H9 (cell line): ENCODE data around the gene DDAH2. TPM values are rescaled to one million over a fixed set of nuclear protein-coding genes. Genes with fewer than 3 reads are reported as not detected.

Experiments used
- DNase-seq: peaks from one replicate; pipeline ENCODE4 v3.0.0-alpha.2; 2017
- H2AFZ ChIP-seq: one replicate; pipeline ENCODE4 v1.6.1; 2013; ENCODE audit warnings: mild to moderate bottlenecking, low read length, control low read depth, moderate library complexity
- H2AK5ac ChIP-seq: 2 replicates; pipeline ENCODE4 v1.6.1; 2013; ENCODE audit warnings: low read length, control low read depth, mixed read lengths; ENCODE audit not compliant: insufficient read length
- H2BK120ac ChIP-seq: one replicate; pipeline ENCODE4 v1.6.1; 2013; ENCODE audit warnings: low read depth, mild to moderate bottlenecking, low read length, control low read depth, inconsistent platforms; ENCODE audit not compliant: poor library complexity, severe bottlenecking
- H2BK12ac ChIP-seq: 2 replicates; pipeline ENCODE4 v1.6.1; 2013; ENCODE audit warnings: low read length, control low read depth, mixed read lengths, low read depth; ENCODE audit not compliant: insufficient read length
- H2BK15ac ChIP-seq: 2 replicates; pipeline ENCODE4 v1.6.1; 2013; ENCODE audit warnings: low read depth, low read length, control low read depth
- H2BK20ac ChIP-seq: one replicate; pipeline ENCODE4 v1.6.1; 2013; ENCODE audit warnings: low read depth, mild to moderate bottlenecking, low read length, control low read depth, inconsistent platforms; ENCODE audit not compliant: poor library complexity, severe bottlenecking
- H2BK5ac ChIP-seq: 2 replicates; pipeline ENCODE4 v1.6.1; 2013; ENCODE audit warnings: low read length, control low read depth, mixed read lengths; ENCODE audit not compliant: insufficient read length
- H3K14ac ChIP-seq: 2 replicates; pipeline ENCODE4 v1.6.1; 2013; ENCODE audit warnings: low read length, control low read depth; ENCODE audit not compliant: insufficient read depth
- H3K18ac ChIP-seq: 2 replicates; pipeline ENCODE4 v1.6.1; 2013; ENCODE audit warnings: low read depth, mild to moderate bottlenecking, mixed read lengths, low read length, control low read depth; ENCODE audit not compliant: insufficient read length
- H3K23ac ChIP-seq: 2 replicates; pipeline ENCODE4 v1.6.1; 2013; ENCODE audit warnings: low read length, control low read depth, mixed read lengths, low read depth; ENCODE audit not compliant: insufficient read length
- H3K23me2 ChIP-seq: 2 replicates; pipeline ENCODE4 v1.6.1; 2013; ENCODE audit warnings: low read depth, mild to moderate bottlenecking, mixed read lengths, low read length, control low read depth; ENCODE audit not compliant: insufficient read length, poor library complexity, severe bottlenecking
- H3K27ac ChIP-seq: 2 replicates; pipeline ENCODE4 v1.5.1; 2013; ENCODE audit warnings: low read length, control low read depth, mixed read lengths, low read depth; ENCODE audit not compliant: insufficient read length
- H3K27me3 ChIP-seq: 2 replicates; pipeline ENCODE4 v1.6.1; 2013; ENCODE audit warnings: low read length, control low read depth, inconsistent platforms; ENCODE audit not compliant: insufficient read depth
- H3K4ac ChIP-seq: 2 replicates; pipeline ENCODE4 v1.6.1; 2013; ENCODE audit warnings: low read depth, mild to moderate bottlenecking, control low read depth, inconsistent platforms, low read length, moderate library complexity
- H3K4me1 ChIP-seq: 2 replicates; pipeline ENCODE4 v1.6.1; 2013; ENCODE audit warnings: low read length, control low read depth, inconsistent platforms; ENCODE audit not compliant: insufficient read depth
- H3K4me2 ChIP-seq: 2 replicates; pipeline ENCODE4 v1.6.1; 2013; ENCODE audit warnings: low read length, control low read depth, mixed read lengths; ENCODE audit not compliant: insufficient read length, insufficient read depth
- H3K56ac ChIP-seq: 2 replicates; pipeline ENCODE4 v1.6.1; 2013; ENCODE audit warnings: low read depth, mild to moderate bottlenecking, mixed read lengths, low read length, control low read depth; ENCODE audit not compliant: insufficient read length
- H3K79me1 ChIP-seq: 2 replicates; pipeline ENCODE4 v1.6.1; 2013; ENCODE audit warnings: low read depth, mild to moderate bottlenecking, moderate library complexity, low read length, control low read depth, inconsistent platforms; ENCODE audit not compliant: insufficient read depth, poor library complexity, severe bottlenecking
- H3K79me2 ChIP-seq: 2 replicates; pipeline ENCODE4 v1.6.1; 2013; ENCODE audit warnings: low read length, control low read depth, inconsistent platforms; ENCODE audit not compliant: insufficient read depth
- H3K9ac ChIP-seq: 2 replicates; pipeline ENCODE4 v1.6.1; 2013; ENCODE audit warnings: low read length, control low read depth, mixed read lengths; ENCODE audit not compliant: insufficient read length; ENCODE audit errors: extremely low read depth
- H3K9me3 ChIP-seq: one replicate; pipeline ENCODE4 v1.6.1; 2013; ENCODE audit warnings: low read depth, low read length, inconsistent platforms; ENCODE audit not compliant: control insufficient read depth
- H3T11ph ChIP-seq: one replicate; pipeline ENCODE4 v1.6.1; 2013; ENCODE audit warnings: mild to moderate bottlenecking, low read length, control low read depth, inconsistent platforms
- H4K20me1 ChIP-seq: one replicate; pipeline ENCODE4 v1.6.1; 2013; ENCODE audit not compliant: control insufficient read depth, insufficient read length, insufficient read depth
- H4K5ac ChIP-seq: 2 replicates; pipeline ENCODE4 v1.6.1; 2013; ENCODE audit warnings: low read depth, mild to moderate bottlenecking, mixed read lengths, low read length, control low read depth; ENCODE audit not compliant: insufficient read length
- H4K8ac ChIP-seq: replicated peaks from 2 replicates; pipeline ENCODE4 v1.6.1; 2013; ENCODE audit warnings: low read length, control low read depth, mixed read lengths, low read depth; ENCODE audit not compliant: insufficient read length
- H4K91ac ChIP-seq: 2 replicates; pipeline ENCODE4 v1.6.1; 2013; ENCODE audit warnings: low read depth, mild to moderate bottlenecking, moderate library complexity, mixed read lengths, low read length, control low read depth; ENCODE audit not compliant: insufficient read length
- H3K27ac Mint-ChIP-seq, 3 experiments: 2 replicates in 2 of 3; 3 replicates in 1 of 3; pipeline ENCODE4 v1.8.0; 2020 to 2021; ENCODE audit warnings: mixed read lengths in 3 of 3, mild to moderate bottlenecking in 1 of 3, moderate library complexity in 1 of 3
- H3K27me3 Mint-ChIP-seq: 2 replicates; pipeline ENCODE4 v1.8.0; 2021; ENCODE audit warnings: low read depth, mild to moderate bottlenecking, moderate library complexity, mixed read lengths
- H3K36me3 Mint-ChIP-seq, 3 experiments: 2 replicates in 2 of 3; 3 replicates in 1 of 3; pipeline ENCODE4 v1.8.0; 2020 to 2021; ENCODE audit warnings: low read depth in 3 of 3, mixed read lengths in 3 of 3; ENCODE audit not compliant: insufficient read depth in 1 of 3
- H3K4me1 Mint-ChIP-seq, 2 experiments: 2 replicates each; pipeline ENCODE4 v1.8.0; 2020; ENCODE audit warnings: mixed read lengths in 2 of 2
- H3K4me3 Mint-ChIP-seq, 2 experiments: 2 replicates in 1 of 2; 3 replicates in 1 of 2; pipeline ENCODE4 v1.8.0; 2020 to 2021; ENCODE audit warnings: mild to moderate bottlenecking in 2 of 2, mixed read lengths in 2 of 2, moderate library complexity in 1 of 2
- H3K9me3 Mint-ChIP-seq, 2 experiments: 2 replicates in 1 of 2; 3 replicates in 1 of 2; pipeline ENCODE4 v1.8.0; 2020; ENCODE audit warnings: mild to moderate bottlenecking in 2 of 2, mixed read lengths in 2 of 2, moderate library complexity in 1 of 2
- WGBS: extraction: QIAGEN DNeasy Blood & Tissue Kit; methylation state at CpG from one replicate; pipeline ENCODE4 v1.1.7; 2013; ENCODE audit warnings: missing lambda C conversion rate, low lambda C conversion rate, mixed read lengths; ENCODE audit not compliant: insufficient read length; ENCODE audit errors: extremely low coverage; 5-methylcytosine and 5-hydroxymethylcytosine counted together
- total RNA-seq: library from RNA; stranded (reverse); gene quantifications from 2 replicates; pipeline ENCODE4 v1.2.1, GENCODE V29; 2021
- TF ChIP-seq, protein P1 (sequence below): fragments of 200-600 bp; sonication (generic); conservative IDR thresholded peaks from 3 replicates; pipeline ENCODE4 v1.8.0; 2021; ENCODE audit warnings: antibody characterized with exemption, mild to moderate bottlenecking

The DDAH2 gene
- total RNA-seq, 1 experiment from 2014 or later, result 73.2 TPM

GRCh38 chr6:31690231-31691077, 38.6 kb downstream of the DDAH2 start:
- no peak overlapping the region for H3K18ac ChIP-seq
- no peak overlapping the region for H2BK20ac ChIP-seq
- H3K79me1 ChIP-seq, result no peaks in the 10 kb centered on the region
- H3K27me3 ChIP-seq, result no peaks in the 10 kb centered on the region
- H2BK15ac ChIP-seq, result no peak overlapping the region
- Mint-ChIP-seq H3K36me3 (peaks cover 14 to 67% (median 46%) of the 10 kb centered on the region in 3 experiments; a peak in 6 of 7 replicates), H3K4me3 (no peak overlapping the region), H3K27ac (peak overlapping the region in 1 of 3 experiments; percentile 24; a peak in 2 of 7 replicates), H3K4me1 (peaks cover 5 to 10% of the 10 kb centered on the region in 2 experiments; a peak in 3 of 4 replicates), H3K9me3 (no peaks in the 10 kb centered on the region; a peak in 1 of 5 replicates), H3K27me3 (no peaks in the 10 kb centered on the region)
- no peak overlapping the region for H3K27ac ChIP-seq
- DNase-seq, result no peak
- H3K79me2 ChIP-seq, result no peaks in the 10 kb centered on the region
- H2AK5ac ChIP-seq, result no peak overlapping the region
- H3K4me2 ChIP-seq, result no peak overlapping the region
- H3K4me1 ChIP-seq, result no peaks in the 10 kb centered on the region
- no peak overlapping the region for H3K4ac ChIP-seq
- H2AFZ ChIP-seq, result no peak overlapping the region
- no peak overlapping the region for H3K56ac ChIP-seq
- no peak overlapping the region for H4K8ac ChIP-seq
- H3K23me2 ChIP-seq, result no peaks in the 10 kb centered on the region
- H3K23ac ChIP-seq, result no peak overlapping the region
- H4K20me1 ChIP-seq, result no peaks in the 10 kb centered on the region
- TF ChIP-seq, protein P1, sequence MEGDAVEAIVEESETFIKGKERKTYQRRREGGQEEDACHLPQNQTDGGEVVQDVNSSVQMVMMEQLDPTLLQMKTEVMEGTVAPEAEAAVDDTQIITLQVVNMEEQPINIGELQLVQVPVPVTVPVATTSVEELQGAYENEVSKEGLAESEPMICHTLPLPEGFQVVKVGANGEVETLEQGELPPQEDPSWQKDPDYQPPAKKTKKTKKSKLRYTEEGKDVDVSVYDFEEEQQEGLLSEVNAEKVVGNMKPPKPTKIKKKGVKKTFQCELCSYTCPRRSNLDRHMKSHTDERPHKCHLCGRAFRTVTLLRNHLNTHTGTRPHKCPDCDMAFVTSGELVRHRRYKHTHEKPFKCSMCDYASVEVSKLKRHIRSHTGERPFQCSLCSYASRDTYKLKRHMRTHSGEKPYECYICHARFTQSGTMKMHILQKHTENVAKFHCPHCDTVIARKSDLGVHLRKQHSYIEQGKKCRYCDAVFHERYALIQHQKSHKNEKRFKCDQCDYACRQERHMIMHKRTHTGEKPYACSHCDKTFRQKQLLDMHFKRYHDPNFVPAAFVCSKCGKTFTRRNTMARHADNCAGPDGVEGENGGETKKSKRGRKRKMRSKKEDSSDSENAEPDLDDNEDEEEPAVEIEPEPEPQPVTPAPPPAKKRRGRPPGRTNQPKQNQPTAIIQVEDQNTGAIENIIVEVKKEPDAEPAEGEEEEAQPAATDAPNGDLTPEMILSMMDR, result no peak
- no peak overlapping the region for H4K5ac ChIP-seq
- no peak overlapping the region for H2BK5ac ChIP-seq
- no peak overlapping the region for H3T11ph ChIP-seq
- no peak overlapping the region for H3K14ac ChIP-seq
- no peak overlapping the region for H4K91ac ChIP-seq
- no peak overlapping the region for H2BK120ac ChIP-seq
- no peak overlapping the region for H3K9ac ChIP-seq
- no CpG with 5 or more reads among the region's 10 CpGs for WGBS
- H3K9me3 ChIP-seq, result no peaks in the 10 kb centered on the region
- no peak overlapping the region for H2BK12ac ChIP-seq
